GM21528 (cell line): Measurements from ENCODE around the gene FAM107B.

Experiments used
- ATAC-seq: cut with Tn5 transposase; IDR thresholded peaks from one replicate; pipeline ENCODE4 v1.9.1; 2021; ENCODE audit warnings: mild to moderate bottlenecking, moderate library complexity; ENCODE audit not compliant: unreplicated experiment, low FRiP score

The FAM107B gene

DNA sequence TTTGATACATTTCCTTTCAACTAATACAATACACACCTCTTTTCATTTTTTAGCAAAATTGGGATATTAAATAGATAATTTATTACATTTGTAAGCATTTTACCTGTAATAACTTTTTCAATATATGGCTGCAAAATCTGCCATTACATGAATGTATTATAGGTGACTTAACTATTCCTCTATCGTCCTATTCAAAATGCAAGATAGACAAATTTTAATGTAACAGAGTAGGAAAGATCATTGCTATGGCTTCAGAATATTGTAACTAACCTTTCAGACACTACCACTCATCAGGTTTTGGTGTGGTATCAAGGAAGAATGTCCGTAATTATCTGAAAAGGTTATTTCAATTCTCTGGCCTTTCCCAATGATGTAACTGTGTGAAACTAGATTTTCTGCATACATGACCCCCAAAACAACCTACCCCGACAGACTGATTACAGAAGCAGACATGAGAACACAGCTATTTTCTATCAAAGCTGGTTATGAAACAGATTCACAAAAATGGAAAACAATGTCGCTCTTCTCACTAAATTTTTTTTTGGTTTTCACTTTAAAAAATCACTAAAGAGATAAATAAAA, 211.2 kb downstream of the FAM107B start:
- ATAC-seq, result no peak

DNA sequence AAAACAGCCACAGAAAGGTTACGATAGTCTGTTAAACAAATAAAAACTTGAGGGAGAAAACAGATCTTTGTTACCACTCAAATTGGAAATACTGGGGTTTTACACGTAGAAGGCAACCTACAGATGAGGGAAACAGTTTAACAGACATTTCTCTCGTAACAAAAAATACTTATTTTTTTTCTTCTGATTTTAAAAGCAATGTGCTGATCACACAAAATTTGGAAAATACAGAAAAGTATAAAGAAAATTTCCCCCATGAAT, 211.7 kb downstream of the FAM107B start:
- no peak for ATAC-seq

DNA sequence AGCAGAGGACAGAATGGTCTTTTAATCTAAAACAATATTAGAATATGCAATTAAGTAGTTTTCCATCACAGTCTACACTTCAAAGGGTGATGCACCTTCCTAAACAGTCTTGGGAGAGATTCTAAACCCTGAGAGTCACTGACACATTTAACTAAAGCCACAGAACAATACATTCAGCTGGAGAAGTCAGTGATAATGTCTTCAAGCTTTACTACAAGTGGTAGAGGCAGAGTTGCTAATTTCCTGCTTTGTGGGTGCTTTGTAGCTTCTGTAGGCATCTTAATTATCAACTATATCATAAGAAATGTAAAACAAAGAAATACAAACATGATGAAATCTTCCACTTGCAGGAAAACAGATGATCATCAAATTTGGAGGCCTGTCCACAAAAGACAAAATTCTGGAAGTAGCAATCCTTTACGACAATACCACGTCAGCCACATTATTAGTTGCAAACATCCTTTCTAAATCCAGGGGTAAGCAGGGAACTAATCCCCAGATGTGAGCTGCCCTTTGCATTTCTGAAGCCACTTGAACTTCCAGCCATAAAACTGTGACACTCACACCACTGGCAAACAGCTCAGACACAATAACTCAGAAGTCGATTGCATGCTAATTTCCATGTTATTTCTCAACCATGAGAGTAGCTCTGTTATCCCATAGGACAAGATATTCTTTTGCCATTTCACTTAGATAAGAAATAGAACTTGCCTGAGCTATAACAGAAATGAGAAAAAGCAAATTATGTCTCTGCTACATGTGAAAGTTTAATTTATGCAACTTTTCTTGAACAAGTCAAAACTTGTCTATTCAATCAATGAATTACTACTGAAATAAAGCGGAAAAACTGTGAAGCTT, 212.2 kb downstream of the FAM107B start:
- ATAC-seq, result no peak

DNA sequence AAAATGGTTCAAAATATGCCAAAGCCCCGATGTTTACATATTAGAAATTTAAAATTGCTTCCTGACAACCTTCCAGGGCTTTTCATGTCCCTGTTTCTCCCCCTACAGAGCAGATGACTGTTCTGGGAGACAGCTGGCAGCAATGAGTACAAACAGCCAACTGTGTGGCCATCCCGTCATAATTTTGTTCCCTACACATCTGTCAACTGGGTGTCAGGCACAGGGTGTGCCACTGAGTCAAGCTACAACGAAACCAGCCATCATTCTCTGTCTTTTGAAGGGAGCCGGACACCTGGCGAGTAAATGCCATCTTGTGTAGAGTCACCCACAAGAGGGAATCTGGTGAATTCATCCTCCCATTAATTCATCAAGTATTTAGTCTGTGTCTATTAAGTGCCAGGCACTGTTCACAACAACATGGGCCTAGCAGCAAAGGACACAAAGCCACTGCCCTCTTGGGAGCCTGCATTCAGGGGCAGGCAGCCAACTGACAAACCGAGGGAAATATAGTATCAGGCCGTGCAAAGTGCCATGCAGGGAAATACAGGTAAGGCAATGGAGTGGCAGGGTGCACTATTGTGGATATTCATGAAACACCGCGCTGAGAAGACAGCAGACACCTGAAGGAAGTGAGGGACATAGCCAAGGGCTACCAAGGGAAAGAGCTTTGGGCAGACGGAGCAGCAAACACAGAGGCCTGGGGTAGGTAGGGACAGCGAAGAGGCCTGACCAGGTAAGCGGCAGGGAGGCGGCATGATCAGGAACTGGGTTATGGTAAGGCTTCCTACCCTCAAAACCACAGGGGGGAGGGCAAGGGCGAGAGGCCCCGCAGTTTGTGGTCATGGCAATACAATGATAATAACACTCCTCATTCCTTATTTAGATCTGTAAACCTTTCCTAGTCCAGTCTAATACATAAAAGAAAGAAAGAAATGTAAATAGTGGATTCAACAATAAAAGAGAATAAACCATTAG, 213.6 kb downstream of the FAM107B start:
- ATAC-seq, result no peak

DNA sequence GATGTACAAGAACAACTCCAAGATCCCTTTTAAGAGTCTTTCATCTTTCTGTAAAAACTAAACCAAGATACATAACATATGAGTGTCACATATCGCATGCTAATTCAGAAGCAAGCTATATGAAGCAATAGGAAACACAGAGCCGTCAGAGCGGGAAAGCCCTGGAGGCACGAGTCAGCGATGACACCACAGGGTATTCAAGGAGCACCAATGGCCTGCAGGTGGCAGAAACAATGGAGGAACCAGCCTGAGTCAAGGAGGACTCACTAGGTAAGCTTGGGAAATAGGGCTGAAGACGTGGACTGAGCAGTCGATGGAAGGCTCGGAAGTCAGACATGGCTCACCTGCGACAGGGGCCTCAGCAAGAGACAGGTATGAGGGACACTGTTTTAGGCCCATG, 214.4 kb downstream of the FAM107B start:
- no peak for ATAC-seq

DNA sequence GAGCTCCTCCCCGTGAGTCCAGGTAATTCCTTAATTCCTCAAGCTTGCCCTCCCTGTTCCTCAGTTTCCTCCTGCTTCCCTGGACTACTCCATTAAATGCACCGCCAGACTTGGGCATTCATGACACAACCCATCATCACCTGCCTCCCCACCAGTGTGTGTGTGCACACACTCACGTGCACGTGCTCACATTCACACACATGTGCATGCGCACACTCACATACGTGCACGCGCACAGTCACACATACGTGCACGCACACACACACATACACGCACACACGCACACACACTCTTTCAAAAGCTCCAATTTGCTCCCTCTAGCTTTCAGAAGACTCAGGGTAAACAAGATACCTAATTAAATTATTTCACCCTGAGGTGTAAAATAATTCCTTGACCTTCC, 216.7 kb downstream of the FAM107B start:
- ATAC-seq, result no peak

DNA sequence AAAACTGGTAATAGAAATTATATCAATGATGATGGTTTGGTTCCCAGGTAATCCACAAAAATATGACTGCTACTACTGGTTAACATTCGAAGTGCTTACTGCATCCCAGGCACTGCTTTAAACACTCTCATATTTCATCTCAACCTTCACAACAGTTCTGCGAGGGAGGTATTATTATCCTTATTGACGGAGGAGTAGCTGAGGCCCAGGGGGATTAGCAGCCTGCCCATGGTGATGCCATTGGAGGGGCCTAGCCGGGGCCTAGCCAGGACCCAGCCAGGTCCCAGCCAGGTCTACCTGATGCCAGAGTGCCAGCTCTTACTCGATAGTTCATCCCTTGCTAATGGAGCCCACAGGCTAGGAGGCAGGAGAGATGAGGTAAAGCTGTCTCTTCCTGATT, 217.1 kb downstream of the FAM107B start:
- ATAC-seq, result no peak

DNA sequence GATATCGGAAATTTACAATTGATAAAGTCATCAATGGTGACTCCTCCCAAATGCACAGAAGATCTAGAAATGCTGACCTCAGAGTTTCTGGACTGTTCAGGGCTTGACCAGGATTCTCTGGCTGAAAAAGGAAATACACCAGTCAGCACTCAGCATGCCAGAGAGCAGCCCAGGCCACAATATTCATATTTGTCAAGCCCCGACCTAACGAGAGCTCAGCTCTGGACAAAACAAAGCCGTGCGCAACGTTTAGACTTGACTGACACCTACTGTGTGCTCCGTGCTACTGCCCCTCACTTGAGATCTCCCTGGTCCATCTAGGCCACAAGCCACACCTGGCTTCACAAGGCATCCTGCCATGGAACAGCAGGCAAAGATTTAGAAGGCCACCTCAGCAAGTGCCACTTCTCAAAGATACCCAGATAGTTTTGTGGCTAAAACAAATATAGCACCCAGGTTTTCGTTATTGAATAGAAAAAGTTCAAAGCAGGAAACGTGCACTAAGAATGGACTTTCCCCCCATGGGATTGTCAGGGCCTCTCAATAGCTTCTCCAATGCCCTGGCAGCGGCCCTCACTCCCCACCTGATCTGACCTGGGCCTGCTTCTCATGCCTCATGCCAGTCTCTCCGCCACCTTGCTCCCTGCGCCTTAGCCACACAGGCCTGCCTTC, 218.3 kb downstream of the FAM107B start:
- ATAC-seq, result no peak

DNA sequence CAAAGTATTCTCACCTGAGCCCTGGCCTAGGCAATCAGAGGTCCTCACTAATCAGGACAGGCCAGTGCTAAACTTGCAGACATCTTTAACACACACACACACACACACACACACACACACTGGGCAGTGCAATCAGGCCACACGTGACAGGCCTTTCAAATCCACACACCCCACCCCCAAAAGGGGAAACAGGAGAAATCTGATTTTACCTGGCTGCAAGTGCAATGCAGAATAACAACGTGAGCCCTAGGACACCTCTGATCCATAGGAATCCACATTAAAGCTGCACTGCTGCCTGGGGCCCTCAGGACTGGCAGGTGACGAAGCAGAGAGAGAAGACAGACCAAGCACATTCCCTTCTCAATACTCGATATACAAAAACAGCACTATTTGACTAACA, 218.9 kb downstream of the FAM107B start:
- no peak for ATAC-seq

DNA sequence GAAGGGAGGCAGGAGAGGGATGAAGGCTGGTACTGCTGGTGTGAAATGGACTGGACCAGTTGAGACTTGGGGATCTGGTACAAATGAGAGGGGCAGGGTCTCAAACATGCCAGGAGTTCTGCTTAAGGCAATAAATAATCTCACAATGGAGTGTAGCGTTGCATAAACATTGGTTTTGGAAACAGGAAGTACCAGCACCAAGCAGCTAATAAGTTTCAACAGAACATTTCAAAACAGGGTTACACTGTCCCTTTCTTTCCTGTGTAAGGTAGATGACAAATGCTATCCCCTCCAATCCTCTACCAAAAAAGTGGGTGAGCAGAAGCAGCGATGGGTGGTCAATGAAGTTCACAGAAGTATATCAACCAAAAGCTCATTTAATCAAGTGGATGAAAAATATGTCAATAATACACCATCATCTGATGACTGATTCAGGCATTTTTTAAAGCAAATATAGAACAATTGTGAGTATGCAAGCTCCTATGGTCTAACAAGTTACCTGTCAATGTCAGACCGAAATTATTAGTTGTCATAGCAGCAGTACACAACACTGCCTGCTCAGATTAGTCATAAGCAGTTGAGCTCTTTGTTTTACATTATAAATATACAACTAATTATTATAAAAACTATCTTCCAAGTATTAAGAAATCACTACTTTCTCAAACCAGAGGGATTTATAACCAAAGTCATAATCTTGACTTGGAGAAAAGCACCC, 220.0 kb downstream of the FAM107B start:
- ATAC-seq, result no peak

DNA sequence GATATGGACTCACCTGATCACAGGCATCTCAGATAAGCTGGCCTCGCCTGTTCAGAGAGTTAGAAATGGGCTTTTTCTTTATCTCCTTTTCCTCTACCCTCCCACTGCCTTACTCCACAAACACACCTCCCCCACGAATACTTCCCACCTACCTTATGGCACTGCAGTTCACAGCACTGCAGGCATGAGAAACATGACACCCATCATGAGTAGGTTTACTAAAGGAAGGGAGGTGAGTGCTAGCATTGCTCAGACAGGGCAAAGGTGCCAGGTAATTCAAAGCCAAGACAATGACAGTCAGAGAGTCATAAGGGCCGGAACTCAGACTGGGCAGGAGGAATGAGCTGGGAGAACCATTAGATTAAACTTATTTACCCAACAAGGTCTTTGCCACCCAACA, 220.6 kb downstream of the FAM107B start:
- ATAC-seq, result no peak

DNA sequence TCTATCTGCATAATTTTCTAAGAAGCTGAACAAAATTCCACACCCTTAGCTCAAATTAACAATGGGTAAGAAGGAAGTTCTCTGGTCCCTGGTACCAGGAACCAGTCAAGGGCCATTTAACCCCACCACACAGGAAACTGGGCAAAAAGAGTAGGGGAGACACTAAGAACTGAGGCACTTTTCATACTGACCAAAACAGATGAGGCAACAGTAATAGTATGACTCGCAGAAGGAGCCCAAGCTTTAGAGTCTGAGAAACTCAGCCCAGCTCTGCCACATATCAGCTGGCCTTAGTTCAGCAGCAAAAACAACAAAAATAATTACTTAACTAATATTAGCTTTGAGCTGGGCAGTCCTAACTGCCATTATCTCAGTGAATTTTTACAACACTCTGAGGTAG, 221.2 kb downstream of the FAM107B start:
- no peak for ATAC-seq

DNA sequence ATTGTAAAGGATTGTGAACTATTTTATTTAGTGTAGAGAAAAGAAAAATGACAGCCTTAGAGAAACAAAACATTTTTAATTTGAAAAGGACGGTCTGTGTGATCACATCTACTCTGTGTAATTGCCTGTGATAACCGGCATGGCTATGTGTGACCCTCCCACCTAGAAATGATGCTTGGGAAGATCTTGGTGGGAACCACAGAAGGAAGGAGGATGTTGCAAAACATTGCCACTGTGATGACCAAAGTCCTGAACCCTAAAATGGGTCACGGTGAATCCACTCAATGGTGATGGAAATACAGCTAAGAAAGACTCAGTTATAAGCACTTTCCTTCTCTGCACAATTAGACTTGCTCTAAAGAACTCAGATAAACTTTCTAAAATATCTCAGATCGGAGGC, 222.7 kb downstream of the FAM107B start:
- no peak for ATAC-seq

DNA sequence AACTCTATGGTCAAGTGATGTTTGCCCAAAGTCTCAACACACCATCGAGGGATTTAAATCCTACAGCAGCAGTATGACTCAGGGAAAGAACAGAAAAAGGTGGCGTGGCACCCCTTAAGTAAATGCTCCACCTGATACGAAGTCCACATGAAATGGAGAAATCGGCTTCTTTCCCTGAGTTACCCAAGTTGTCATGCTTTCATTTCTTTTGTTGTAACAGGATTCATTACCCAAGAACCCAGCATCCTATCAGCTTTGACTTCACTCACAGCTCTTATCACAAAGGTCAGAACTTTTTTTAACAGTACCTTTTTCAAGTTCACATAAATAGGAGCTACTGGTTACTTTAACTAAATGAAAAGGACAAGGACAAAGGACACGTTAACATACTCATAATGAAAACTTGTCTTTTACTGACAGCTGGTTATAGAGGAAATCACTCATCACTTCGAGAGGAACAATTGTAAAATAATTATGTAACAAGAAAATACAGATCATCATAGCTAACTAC, 224.2 kb downstream of the FAM107B start:
- ATAC-seq, result no peak

DNA sequence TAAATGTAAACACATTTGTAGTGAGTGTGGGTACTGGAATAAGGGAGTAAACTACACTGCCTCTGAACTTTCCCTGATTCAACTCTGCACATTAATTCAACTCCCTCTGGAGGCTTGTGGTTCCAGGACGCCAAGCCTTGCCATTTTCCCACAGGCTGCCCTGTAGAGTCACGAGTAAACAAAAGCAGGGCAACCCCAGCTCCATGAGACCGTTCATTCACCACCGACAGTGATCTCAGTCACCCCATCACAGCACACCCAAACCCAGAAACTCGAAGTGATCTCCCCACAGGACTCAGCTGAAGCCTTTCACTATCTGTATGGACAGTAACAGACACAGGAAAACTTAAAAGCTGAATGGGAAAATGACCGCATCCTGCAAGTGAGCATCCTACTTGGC, 225.2 kb downstream of the FAM107B start:
- ATAC-seq, result no peak

DNA sequence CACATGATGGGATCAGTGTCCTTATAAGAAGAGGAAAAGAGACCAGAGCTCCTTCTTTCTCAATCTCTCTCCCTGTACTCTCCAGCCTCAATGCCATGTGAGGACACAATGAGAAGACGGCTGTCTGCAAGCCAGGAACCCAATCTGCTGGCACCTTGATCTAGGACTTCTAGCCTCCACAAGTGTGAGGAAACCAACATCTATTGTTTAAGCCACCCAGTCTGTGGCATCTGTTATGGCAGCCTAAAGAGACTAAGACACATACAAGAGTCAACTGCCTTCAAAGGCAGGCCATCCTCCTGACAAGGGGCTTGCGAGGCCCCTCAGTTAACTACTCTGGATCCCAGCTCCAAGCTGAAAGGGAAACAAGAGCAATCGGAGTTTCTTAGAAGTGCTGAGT, 225.7 kb downstream of the FAM107B start:
- ATAC-seq, result no peak

DNA sequence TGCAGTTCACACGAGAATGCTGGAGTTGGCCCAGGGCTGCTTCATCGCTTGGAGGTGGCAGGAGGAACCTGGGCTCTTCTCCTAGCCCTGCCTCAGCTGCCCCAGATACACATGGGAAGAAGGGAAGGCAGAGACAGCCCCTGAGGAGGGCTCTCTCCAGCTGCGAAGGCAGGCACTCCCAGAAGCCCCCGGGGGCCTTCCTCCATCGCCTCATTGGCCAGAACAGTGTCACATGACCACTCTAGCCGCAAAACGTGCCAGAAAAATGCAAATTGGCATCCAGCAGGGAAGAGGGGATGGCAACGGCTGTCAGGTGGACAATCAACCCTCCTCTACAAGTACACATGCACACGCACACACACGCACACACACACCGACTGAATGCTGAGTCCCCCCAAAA, 226.2 kb downstream of the FAM107B start:
- ATAC-seq, result no peak

DNA sequence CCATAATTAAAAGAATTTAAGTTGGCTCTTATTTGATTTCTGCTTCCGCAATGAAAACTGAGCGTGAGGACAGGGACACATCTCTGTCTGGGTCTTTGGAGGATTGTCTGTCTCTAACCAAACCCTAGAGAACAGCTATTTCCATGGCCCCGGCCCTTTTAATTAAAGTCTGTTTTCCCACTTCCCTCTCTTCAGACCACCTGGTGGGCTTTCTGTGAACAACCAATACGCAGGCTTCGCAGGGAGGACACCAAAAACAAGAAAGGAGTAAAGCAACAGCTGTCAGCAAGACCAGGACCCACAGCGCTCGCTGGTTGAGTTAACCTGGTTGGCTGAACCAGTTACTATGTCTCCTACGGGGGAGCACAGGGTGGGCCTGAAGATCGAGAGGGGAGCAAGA, 226.9 kb downstream of the FAM107B start:
- ATAC-seq, result no peak

DNA sequence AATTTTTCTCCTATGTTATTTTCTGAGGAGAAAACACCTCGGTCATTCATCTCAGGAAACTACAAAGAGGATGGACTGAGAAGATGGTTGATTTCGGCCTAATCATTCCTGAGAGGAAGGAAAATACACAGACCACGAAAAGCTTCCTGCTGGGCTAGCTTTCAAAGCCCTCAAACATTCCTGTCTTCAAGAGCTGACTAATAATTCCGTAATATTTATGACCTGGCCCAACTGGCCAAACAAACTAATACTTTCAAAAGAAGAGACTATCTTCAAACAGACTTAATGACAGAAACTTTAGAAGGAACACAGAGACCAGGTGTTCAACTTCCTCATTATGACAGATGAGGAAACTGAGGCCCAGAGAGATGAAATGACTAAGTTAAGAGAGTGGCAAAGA, 228.9 kb downstream of the FAM107B start:
- no peak for ATAC-seq

DNA sequence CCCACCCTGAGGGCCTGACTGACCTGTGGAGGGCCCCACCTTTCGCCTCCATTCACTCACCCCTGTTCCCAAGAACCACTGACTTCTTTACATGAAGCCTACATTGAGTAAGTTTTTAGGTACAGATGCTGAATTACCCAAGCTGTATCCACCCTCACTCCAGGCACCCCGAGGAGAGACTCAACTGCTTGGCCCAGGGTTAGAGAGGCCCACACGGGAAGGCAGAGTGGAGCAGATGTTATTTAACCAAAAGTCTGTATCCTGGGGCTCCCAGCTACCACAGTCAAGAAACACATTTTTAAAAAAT, 230.8 kb downstream of the FAM107B start:
- ATAC-seq, result no peak
